Measurements from ENCODE around the gene ATF4.
A peak's percentile ranks its signal among the peaks of the same experiment; 100 is the strongest.

Gene ATF4

DNA sequence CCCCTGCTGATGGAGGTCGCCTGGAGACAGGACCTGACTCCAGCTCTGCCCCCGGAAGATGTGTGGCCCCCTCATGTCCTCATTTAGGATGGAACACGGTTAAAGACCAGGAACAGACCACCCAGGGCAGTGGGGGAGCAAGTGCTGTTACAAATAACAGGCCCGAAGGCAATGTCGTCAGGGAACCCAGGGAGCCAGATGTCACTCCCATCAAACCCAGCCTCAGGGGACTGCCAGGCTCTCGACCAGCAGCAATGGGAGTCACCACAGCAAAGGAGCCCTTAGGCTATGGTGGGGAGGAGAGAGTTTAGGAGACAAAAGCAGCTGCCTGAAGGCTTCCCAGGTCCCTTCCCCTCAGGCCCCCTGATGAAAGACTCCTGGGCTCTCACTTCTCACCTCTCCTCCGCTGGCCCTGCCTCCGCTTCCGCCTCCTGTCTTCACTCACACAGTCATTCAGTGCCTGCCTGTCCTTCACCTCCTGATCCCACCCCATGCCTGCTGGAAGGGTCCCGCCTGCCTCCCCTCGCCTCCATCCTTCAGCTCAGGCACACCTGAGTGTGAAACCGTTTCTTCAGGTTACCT lies 7.8 kb downstream of the ATF4 start:
- no peak overlapping the region for H3K4me3 ChIP-seq (ENCODE audit: insufficient read depth, low read length, poor library complexity, severe bottlenecking)
- H3K4me2 ChIP-seq (ENCODE audit: low read depth, low read length, poor library complexity, severe bottlenecking) = peak overlapping the region; percentile 67
- no peaks in the 10 kb centered on the region; the same call in 1 of the 2 replicates for H3K36me3 ChIP-seq (ENCODE audit: low read length)
- no peaks in the 10 kb centered on the region; the same call in 1 of the 2 replicates for H4K20me1 ChIP-seq (ENCODE audit: low read depth, low read length)
- H2AFZ ChIP-seq (ENCODE audit: low read depth, low read length, severe bottlenecking) = no peak overlapping the region
- H3K27ac ChIP-seq (ENCODE audit: low read depth, low read length) = peak overlapping the region; percentile 93
- H3K9me2 ChIP-seq (replicated peaks; ENCODE audit: insufficient read depth, low read length) = no peaks in the 10 kb centered on the region
- no peak for TF ChIP-seq EZH2phosphoT487 (conservative IDR thresholded peaks at IDR 0.05; ENCODE audit: low read length)
- peaks cover 26% of the 10 kb centered on the region for H3K79me2 ChIP-seq (ENCODE audit: insufficient read depth, low read length)
- H3K9ac ChIP-seq (ENCODE audit: low read length) = peak overlapping the region; percentile 54
- no peaks in the 10 kb centered on the region for H3K27me3 ChIP-seq (ENCODE audit: low read length)
- peaks cover 68% of the 10 kb centered on the region for H3F3A ChIP-seq (ENCODE audit: insufficient read depth)
- H3K9me3 ChIP-seq (ENCODE audit: insufficient read depth, low read length) = no peaks in the 10 kb centered on the region

DNA sequence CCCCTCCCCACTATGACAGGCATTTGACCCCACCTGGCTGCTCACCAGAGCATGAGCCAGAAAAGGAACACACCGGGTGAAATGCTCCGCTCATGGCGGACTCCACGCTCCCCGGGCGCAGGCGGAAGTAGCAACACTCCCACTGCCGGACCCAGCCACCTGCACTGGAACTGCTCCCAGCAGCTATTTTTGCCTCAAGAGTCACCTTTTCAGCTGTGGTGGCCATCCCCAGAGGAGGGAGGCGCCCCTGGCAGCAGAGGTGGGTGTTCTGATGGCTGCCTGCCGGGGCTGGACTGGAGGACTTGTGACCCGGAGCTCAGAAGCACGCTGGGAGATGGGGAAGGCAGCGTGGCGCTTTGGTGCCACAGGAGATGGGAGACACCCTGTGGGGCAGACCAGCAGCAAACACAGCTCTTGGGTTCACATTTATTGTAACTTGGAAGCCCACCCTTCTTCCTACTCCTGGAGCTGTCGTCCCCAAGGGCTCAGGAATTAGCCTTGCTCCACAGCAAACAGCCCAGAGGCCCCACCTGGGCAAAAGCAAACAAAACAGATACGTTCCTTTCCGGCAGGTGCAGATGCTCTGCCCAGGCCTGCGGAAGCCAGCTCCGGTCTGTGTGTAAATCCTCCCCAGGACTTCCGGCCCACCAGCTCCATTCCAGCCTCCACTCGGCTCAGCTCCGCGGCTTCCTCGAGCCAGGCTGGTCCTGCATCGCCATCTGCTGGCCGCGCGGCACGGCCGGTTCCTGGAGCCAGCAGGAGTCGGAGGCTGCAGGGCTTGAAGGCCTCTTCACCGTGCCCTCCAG lies 8.5 kb downstream of the ATF4 start:
- no peaks in the 10 kb centered on the region for H3K9me2 ChIP-seq (replicated peaks; ENCODE audit: insufficient read depth, low read length)
- peaks cover 25% of the 10 kb centered on the region for H3K79me2 ChIP-seq (ENCODE audit: insufficient read depth, low read length)
- peak overlapping the region; percentile 93 for H3K27ac ChIP-seq (ENCODE audit: low read depth, low read length)
- no peak overlapping the region for H2AFZ ChIP-seq (ENCODE audit: low read depth, low read length, severe bottlenecking)
- no peaks in the 10 kb centered on the region for H3K27me3 ChIP-seq (ENCODE audit: low read length)
- peak overlapping the region; percentile 41 for H3K4me3 ChIP-seq (ENCODE audit: insufficient read depth, low read length, poor library complexity, severe bottlenecking)
- peak overlapping the region; percentile 67 for H3K4me2 ChIP-seq (ENCODE audit: low read depth, low read length, poor library complexity, severe bottlenecking)
- no peak for TF ChIP-seq EZH2phosphoT487 (conservative IDR thresholded peaks at IDR 0.05; ENCODE audit: low read length)
- TF ChIP-seq, protein P1, sequence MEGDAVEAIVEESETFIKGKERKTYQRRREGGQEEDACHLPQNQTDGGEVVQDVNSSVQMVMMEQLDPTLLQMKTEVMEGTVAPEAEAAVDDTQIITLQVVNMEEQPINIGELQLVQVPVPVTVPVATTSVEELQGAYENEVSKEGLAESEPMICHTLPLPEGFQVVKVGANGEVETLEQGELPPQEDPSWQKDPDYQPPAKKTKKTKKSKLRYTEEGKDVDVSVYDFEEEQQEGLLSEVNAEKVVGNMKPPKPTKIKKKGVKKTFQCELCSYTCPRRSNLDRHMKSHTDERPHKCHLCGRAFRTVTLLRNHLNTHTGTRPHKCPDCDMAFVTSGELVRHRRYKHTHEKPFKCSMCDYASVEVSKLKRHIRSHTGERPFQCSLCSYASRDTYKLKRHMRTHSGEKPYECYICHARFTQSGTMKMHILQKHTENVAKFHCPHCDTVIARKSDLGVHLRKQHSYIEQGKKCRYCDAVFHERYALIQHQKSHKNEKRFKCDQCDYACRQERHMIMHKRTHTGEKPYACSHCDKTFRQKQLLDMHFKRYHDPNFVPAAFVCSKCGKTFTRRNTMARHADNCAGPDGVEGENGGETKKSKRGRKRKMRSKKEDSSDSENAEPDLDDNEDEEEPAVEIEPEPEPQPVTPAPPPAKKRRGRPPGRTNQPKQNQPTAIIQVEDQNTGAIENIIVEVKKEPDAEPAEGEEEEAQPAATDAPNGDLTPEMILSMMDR (IDR thresholded peaks at IDR 0.05; ENCODE audit: insufficient read depth, low read length, poor library complexity, severe bottlenecking) = peak; percentile 96
- H3F3A ChIP-seq (ENCODE audit: insufficient read depth) = peaks cover 67% of the 10 kb centered on the region
- no peaks in the 10 kb centered on the region; the same call in 1 of the 2 replicates for H4K20me1 ChIP-seq (ENCODE audit: low read depth, low read length)
- H3K9ac ChIP-seq (ENCODE audit: low read length) = peak overlapping the region; percentile 54
- H3K36me3 ChIP-seq (ENCODE audit: low read length) = no peaks in the 10 kb centered on the region
- no peaks in the 10 kb centered on the region for H3K9me3 ChIP-seq (ENCODE audit: insufficient read depth, low read length)

DNA sequence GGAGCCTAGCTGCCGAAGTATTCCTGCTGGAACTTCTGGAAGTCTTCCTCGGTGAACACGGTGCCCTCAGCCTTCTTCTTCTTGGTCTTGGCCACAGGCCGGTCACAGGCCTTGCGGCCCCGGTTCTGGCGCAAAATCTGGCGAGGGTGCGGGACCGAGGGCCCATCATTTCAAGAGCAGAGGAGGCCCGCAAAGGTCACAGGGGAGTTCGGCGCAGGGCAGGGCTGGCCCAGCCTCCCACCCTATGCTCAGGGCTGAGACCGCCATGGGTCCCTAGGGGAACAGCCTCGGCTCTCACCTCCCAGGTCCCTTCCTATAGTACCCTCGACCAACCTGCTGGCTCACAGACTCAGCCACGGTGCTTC lies 9.1 kb downstream of the ATF4 start:
- Histone ChIP-seq H3K36me3 (ENCODE audit: low read length) (no peaks in the 10 kb centered on the region), H2AFZ (ENCODE audit: low read depth, low read length, severe bottlenecking) (no peak overlapping the region), H3K79me2 (ENCODE audit: insufficient read depth, low read length) (peaks cover 25% of the 10 kb centered on the region), H3K4me2 (ENCODE audit: low read depth, low read length, poor library complexity, severe bottlenecking) (peak overlapping the region; percentile 67), H3K27me3 (ENCODE audit: low read length) (no peaks in the 10 kb centered on the region), H4K20me1 (ENCODE audit: low read depth, low read length) (no peaks in the 10 kb centered on the region; the same call in 1 of the 2 replicates), H3K27ac (ENCODE audit: low read depth, low read length) (peak overlapping the region; percentile 93), H3K4me3 (ENCODE audit: insufficient read depth, low read length, poor library complexity, severe bottlenecking) (peak overlapping the region; percentile 28), H3K9me3 (ENCODE audit: insufficient read depth, low read length) (no peaks in the 10 kb centered on the region), H3K9ac (ENCODE audit: low read length) (peak overlapping the region; percentile 54), H3K9me2 (replicated peaks; ENCODE audit: insufficient read depth, low read length) (no peaks in the 10 kb centered on the region), H3F3A (ENCODE audit: insufficient read depth) (peaks cover 62% of the 10 kb centered on the region)
- TF ChIP-seq, protein P1 (IDR thresholded peaks at IDR 0.05; ENCODE audit: insufficient read depth, low read length, poor library complexity, severe bottlenecking) = no peak
- no peak for TF ChIP-seq EZH2phosphoT487 (conservative IDR thresholded peaks at IDR 0.05; ENCODE audit: low read length)

DNA sequence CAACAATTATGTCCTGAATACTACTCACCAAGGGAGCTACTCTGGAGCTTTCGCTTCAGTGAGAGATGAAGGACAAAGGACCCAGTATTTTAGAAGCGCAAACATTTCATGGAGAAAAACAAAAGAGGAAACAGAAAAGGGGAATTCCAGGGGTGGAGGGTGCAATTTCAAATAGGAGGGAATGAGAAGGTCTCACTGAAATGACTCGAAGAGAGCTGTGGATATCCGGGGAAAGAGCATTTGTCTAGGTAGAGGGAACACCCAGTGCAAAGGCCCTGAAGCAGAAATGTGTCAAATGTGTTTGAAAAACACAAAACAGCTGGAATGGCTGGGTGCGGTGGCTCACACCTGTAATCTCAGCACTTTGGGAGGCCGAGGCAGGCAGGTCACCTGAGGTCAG lies 9.8 kb downstream of the ATF4 start:
- H3K9me3 ChIP-seq (ENCODE audit: insufficient read depth, low read length) = no peaks in the 10 kb centered on the region
- peaks cover 25% of the 10 kb centered on the region for H3K79me2 ChIP-seq (ENCODE audit: insufficient read depth, low read length)
- H4K20me1 ChIP-seq (ENCODE audit: low read depth, low read length) = no peaks in the 10 kb centered on the region
- H3K27me3 ChIP-seq (ENCODE audit: low read length) = no peaks in the 10 kb centered on the region
- H3K27ac ChIP-seq (ENCODE audit: low read depth, low read length) = peak overlapping the region; percentile 93
- TF ChIP-seq EZH2phosphoT487 (conservative IDR thresholded peaks at IDR 0.05; ENCODE audit: low read length) = no peak
- TF ChIP-seq, protein P1 (IDR thresholded peaks at IDR 0.05; ENCODE audit: insufficient read depth, low read length, poor library complexity, severe bottlenecking) = no peak
- H3F3A ChIP-seq (ENCODE audit: insufficient read depth) = peaks cover 56% of the 10 kb centered on the region
- H2AFZ ChIP-seq (ENCODE audit: low read depth, low read length, severe bottlenecking) = no peak overlapping the region
- H3K4me2 ChIP-seq (ENCODE audit: low read depth, low read length, poor library complexity, severe bottlenecking) = peak overlapping the region; percentile 67
- peak overlapping the region; percentile 28 for H3K4me3 ChIP-seq (ENCODE audit: insufficient read depth, low read length, poor library complexity, severe bottlenecking)
- no peaks in the 10 kb centered on the region for H3K36me3 ChIP-seq (ENCODE audit: low read length)
- H3K9me2 ChIP-seq (replicated peaks; ENCODE audit: insufficient read depth, low read length) = no peaks in the 10 kb centered on the region
- H3K9ac ChIP-seq (ENCODE audit: low read length) = peak overlapping the region; percentile 54

Data from SU-DHL-6 (cell line).